ENCODE data around the gene TDRD7.

TDRD7 gene

GRCh38 chr9:97431044-97431441 is 19.1 kb downstream of the TDRD7 start:
- CTCF ChIA-PET = interaction anchor here (0.9 kb wide), 1 partner anchor 10 kb away, joined by 4 read pairs; no protein-coding TSS in a partner anchor
- Histone ChIP-seq H3K4me3 (ENCODE audit: low read depth, low read length) (no peak overlapping the region), H3K4me1 (ENCODE audit: control insufficient read depth, insufficient read depth, low read length) (no peaks in the 10 kb centered on the region), H3K36me3 (ENCODE audit: control insufficient read depth in 2 of 2, insufficient read depth in 1 of 2, low read length in 2 of 2) (peaks cover 0 to 52% of the 10 kb centered on the region in 2 experiments; a peak in 2 of 3 replicates), H3K27ac (ENCODE audit: extremely low read depth, low read depth, low read length) (no peak overlapping the region), H3K9me3 (ENCODE audit: control insufficient read depth, insufficient read depth, low read depth, low read length) (no peaks in the 10 kb centered on the region)
- POLR2A ChIA-PET = interaction anchor here (0.6 kb wide), 1 partner anchor 11 kb away, joined by 3 read pairs; no protein-coding TSS in a partner anchor
- TF ChIP-seq REST (tag by site-specific recombination; IDR thresholded peaks at IDR 0.05) = no peak

GRCh38 chr9:97431549-97432143 is 19.8 kb downstream of the TDRD7 start:
- no peaks in the 10 kb centered on the region for H3K4me1 ChIP-seq (ENCODE audit: control insufficient read depth, insufficient read depth, low read length)
- H3K4me3 ChIP-seq (ENCODE audit: low read depth, low read length) = no peak overlapping the region
- H3K36me3 ChIP-seq (ENCODE audit: control insufficient read depth in 2 of 2, insufficient read depth in 1 of 2, low read length in 2 of 2) = peaks cover 0 to 52% of the 10 kb centered on the region in 2 experiments; a peak in 2 of 3 replicates
- no peak overlapping the region for H3K27ac ChIP-seq (ENCODE audit: extremely low read depth, low read depth, low read length)
- CTCF ChIA-PET = interaction anchor here (0.9 kb wide), 1 partner anchor 10 kb away, joined by 4 read pairs; no protein-coding TSS in a partner anchor
- no peak for TF ChIP-seq ZNF114 (tag by site-specific recombination; IDR thresholded peaks at IDR 0.05)
- TF ChIP-seq ZBTB17 (tag by site-specific recombination; IDR thresholded peaks at IDR 0.05) = no peak
- TF ChIP-seq ZNF280C (tag by site-specific recombination; IDR thresholded peaks at IDR 0.05) = no peak
- no peak for TF ChIP-seq ZBTB7A (tag by site-specific recombination; IDR thresholded peaks at IDR 0.05; ENCODE audit: low read depth)
- TF ChIP-seq PBX3 (CRISPR knock-in tag; IDR thresholded peaks at IDR 0.05) = no peak
- TF ChIP-seq ZNF112 (tag by site-specific recombination; IDR thresholded peaks at IDR 0.05) = no peak
- TF ChIP-seq SCRT2 (tag by site-specific recombination; IDR thresholded peaks at IDR 0.05) = no peak
- no peak for TF ChIP-seq ZNF248 (tag by site-specific recombination; IDR thresholded peaks at IDR 0.05)
- POLR2A ChIA-PET = no interaction called here
- no peaks in the 10 kb centered on the region for H3K9me3 ChIP-seq (ENCODE audit: control insufficient read depth, insufficient read depth, low read depth, low read length)

- TF ChIP-seq MEIS1 (CRISPR knock-in tag; IDR thresholded peaks at IDR 0.05; ENCODE audit: borderline replicate concordance) (no peak), ZNF704 (tag by site-specific recombination; IDR thresholded peaks at IDR 0.05) (no peak)
- ChIA-PET POLR2A (no interaction called here), CTCF (interaction anchor here (0.7 to 0.8 kb wide), 2 partner anchors 26 to 172 kb away, joined by 3 read pairs; no protein-coding TSS in a partner anchor)
- Histone ChIP-seq H3K27ac (ENCODE audit: extremely low read depth, low read depth, low read length) (no peak overlapping the region), H3K36me3 (ENCODE audit: control insufficient read depth in 2 of 2, insufficient read depth in 1 of 2, low read length in 2 of 2) (peaks cover 0 to 32% of the 10 kb centered on the region in 2 experiments; a peak in 2 of 3 replicates), H3K9me3 (ENCODE audit: control insufficient read depth, insufficient read depth, low read depth, low read length) (no peaks in the 10 kb centered on the region), H3K4me3 (ENCODE audit: low read depth, low read length) (no peak overlapping the region), H3K4me1 (ENCODE audit: control insufficient read depth, insufficient read depth, low read length) (no peaks in the 10 kb centered on the region)
Observed at GRCh38 chr9:97437051-97437600, 25.2 kb downstream of the TDRD7 start.

All from HEK293 (cell line).